ENCODE results near the gene SHB.

DNA sequence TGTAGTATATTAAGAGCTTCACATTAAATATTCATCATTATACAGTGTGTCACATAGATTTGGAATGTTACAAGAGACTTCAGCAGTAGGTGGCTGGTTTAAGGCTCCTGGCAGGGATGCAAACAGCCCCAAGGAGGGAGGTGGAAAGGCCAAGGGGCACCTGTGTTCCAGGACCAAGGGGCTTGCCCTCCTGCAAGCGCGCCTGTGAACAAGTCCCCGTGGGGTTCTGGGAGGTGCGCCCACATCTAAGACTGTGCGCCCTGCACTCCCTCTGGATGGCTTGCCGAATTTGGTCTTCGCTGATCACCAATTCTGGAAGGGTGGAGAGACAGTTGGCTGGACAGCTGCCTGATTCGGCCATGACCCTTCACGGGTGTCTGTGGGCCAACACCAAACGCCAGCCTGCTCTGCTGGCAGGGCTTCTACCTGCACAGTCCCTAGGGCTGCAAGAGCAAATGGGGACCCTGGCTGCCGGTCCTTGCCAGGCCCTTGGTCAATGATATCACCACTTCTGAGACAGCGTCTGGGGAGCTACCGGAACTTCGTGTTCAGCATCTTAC is 153.0 kb downstream of the SHB start:
- TF ChIP-seq, protein P1, sequence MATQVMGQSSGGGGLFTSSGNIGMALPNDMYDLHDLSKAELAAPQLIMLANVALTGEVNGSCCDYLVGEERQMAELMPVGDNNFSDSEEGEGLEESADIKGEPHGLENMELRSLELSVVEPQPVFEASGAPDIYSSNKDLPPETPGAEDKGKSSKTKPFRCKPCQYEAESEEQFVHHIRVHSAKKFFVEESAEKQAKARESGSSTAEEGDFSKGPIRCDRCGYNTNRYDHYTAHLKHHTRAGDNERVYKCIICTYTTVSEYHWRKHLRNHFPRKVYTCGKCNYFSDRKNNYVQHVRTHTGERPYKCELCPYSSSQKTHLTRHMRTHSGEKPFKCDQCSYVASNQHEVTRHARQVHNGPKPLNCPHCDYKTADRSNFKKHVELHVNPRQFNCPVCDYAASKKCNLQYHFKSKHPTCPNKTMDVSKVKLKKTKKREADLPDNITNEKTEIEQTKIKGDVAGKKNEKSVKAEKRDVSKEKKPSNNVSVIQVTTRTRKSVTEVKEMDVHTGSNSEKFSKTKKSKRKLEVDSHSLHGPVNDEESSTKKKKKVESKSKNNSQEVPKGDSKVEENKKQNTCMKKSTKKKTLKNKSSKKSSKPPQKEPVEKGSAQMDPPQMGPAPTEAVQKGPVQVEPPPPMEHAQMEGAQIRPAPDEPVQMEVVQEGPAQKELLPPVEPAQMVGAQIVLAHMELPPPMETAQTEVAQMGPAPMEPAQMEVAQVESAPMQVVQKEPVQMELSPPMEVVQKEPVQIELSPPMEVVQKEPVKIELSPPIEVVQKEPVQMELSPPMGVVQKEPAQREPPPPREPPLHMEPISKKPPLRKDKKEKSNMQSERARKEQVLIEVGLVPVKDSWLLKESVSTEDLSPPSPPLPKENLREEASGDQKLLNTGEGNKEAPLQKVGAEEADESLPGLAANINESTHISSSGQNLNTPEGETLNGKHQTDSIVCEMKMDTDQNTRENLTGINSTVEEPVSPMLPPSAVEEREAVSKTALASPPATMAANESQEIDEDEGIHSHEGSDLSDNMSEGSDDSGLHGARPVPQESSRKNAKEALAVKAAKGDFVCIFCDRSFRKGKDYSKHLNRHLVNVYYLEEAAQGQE (IDR thresholded peaks at IDR 0.05; ENCODE audit: insufficient read depth in 1 of 2, low read depth in 2 of 2, low read length in 2 of 2), result no peak
- no peak for TF ChIP-seq TAF1 (IDR thresholded peaks at IDR 0.05; ENCODE audit: borderline replicate concordance, insufficient read depth, low read length)
